Upper lobe of left lung (tissue), 6 donors: ENCODE measurements around the gene TAP1. TPM values are rescaled to one million over a fixed set of nuclear protein-coding genes. Genes with fewer than 3 reads are reported as not detected.

Source experiments
- ATAC-seq, 2 donors: fragments of 200-7000 bp; cut with Tn5 transposase; one replicate each; pipeline ENCODE4 v1.9.1; 2022; ENCODE audit warnings: mild to moderate bottlenecking in 2 of 2, moderate library complexity in 2 of 2; ENCODE audit not compliant: low FRiP score in 2 of 2
- DNase-seq, 2 donors: peaks; one replicate each; pipeline ENCODE4 v3.0.0-alpha.2; 2019 to 2020
- H3K27ac ChIP-seq, 4 donors: fragments of 200-600 bp; sonication (generic); one replicate each; pipeline ENCODE4 v1.5.1; 2016 to 2019
- H3K27me3 ChIP-seq, 4 donors: fragments of 200-600 bp; sonication (generic); one replicate each; pipeline ENCODE4 v1.5.1; 2017 to 2019
- H3K36me3 ChIP-seq, 4 donors: fragments of 200-600 bp; sonication (generic); one replicate each; pipeline ENCODE4 v1.5.1; 2016 to 2019
- H3K4me1 ChIP-seq, 4 donors: fragments of 200-600 bp; sonication (generic); one replicate each; pipeline ENCODE4 v1.5.1; 2018 to 2019
- H3K4me3 ChIP-seq, 4 donors: fragments of 200-600 bp; sonication (generic); one replicate each; pipeline ENCODE4 v1.5.1; 2017 to 2019; ENCODE audit warnings: mild to moderate bottlenecking in 2 of 4, moderate library complexity in 1 of 4
- H3K9me3 ChIP-seq, 4 donors: fragments of 200-600 bp; sonication (generic); one replicate each; pipeline ENCODE4 v1.5.1; 2018 to 2019
- CTCF ChIP-seq, 6 experiments: fragments of 450-650 bp in 4 of 6; fragments of 200-600 bp in 2 of 6; sonication (generic) in 2 of 6; IDR thresholded peaks; one replicate each; pipeline ENCODE4 v1.5.1; 2016 to 2019; ENCODE audit warnings: antibody characterized with exemption in 6 of 6
- EP300 ChIP-seq, 4 donors: sonication (generic); formaldehyde crosslinking; IDR thresholded peaks; one replicate each; pipeline ENCODE4 v1.5.1; 2017; ENCODE audit warnings: antibody characterized with exemption in 4 of 4, control low read depth in 2 of 4
- POLR2A ChIP-seq, 4 donors: fragments of 450-650 bp; IDR thresholded peaks; one replicate each; pipeline ENCODE4 v1.5.1; 2016 to 2017; ENCODE audit warnings: antibody characterized with exemption in 4 of 4, mild to moderate bottlenecking in 2 of 4
- POLR2AphosphoS5 ChIP-seq, 2 donors: sonication (generic); formaldehyde crosslinking; IDR thresholded peaks; one replicate each; pipeline ENCODE4 v1.5.1; 2017; ENCODE audit warnings: antibody characterized with exemption in 2 of 2
- WGBS, 2 donors: methylation state at CpG; one replicate each; pipeline ENCODE4 v1.1.5; 2017 to 2018; 5-methylcytosine and 5-hydroxymethylcytosine counted together
- total RNA-seq, 6 donors: library from RNA; depleted of rRNA in 4 of 6; stranded (reverse); fragments of >200 nt in 4 of 6; gene quantifications; one replicate each; pipeline versions ENCODE4 v1.1.0 to v1.2.1, GENCODE V29; 2016 to 2021
- donor health status: DM: no; HTN: no; CAD: no; lungs with moderate emphysema.
- donor health status: DM: no; HTN: yes; CAD: no; lungs with severe emphysema.

Gene TAP1
- total RNA-seq, 6 donors from 2014 or later = 56.9 to 87.0 (median 69.8) TPM

DNA sequence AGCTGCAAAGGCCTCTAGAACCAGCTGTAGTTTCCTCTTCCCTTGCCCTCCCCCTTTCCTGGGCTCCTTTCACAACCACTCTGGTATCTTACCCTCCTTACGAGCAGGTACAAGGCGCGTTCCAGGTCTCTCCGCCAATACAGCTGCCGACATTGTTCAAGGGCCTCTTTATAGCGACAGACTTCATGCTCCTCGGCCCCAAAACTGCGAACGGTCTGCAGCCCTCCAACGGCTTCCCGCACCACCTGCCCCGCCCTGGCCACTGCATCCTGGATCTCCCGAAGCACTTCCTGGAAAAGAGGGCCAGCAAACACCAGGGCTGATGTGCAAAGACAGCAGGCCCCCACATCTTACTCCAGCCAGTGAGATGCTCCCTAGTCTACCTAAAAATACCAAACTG lies 21.0 kb downstream of the TAP1 start:
- 76 to 80% methylated on average over 13 of the region's 13 CpGs for WGBS, 2 donors
- H3K36me3 ChIP-seq = peaks cover 12 to 78% (median 50%) of the 10 kb centered on the region in 4 donors

GRCh38 chr6:32830936-32831335 lies 22.6 kb downstream of the TAP1 start:
- H3K4me1 ChIP-seq = peaks cover 0 to 14% (median 2%) of the 10 kb centered on the region in 4 donors
- no peak for TF ChIP-seq POLR2AphosphoS5 (IDR thresholded peaks at IDR 0.05)
- no peak for TF ChIP-seq CTCF (IDR thresholded peaks at IDR 0.05)
- TF ChIP-seq POLR2A (IDR thresholded peaks at IDR 0.05) = no peak
- no peak for TF ChIP-seq EP300 (IDR thresholded peaks at IDR 0.05)
- H3K4me3 ChIP-seq = no peak overlapping the region
- H3K27ac ChIP-seq = no peak overlapping the region
- H3K9me3 ChIP-seq = no peaks in the 10 kb centered on the region
- peaks cover 12 to 73% (median 52%) of the 10 kb centered on the region in 4 donors for H3K36me3 ChIP-seq
- ATAC-seq (no peak), DNase-seq (no peak)
- no peaks in the 10 kb centered on the region for H3K27me3 ChIP-seq
- WGBS, 2 donors = 70 to 72% methylated on average over 5 of the region's 5 CpGs

More for the DNA sequence above, 21.0 kb downstream of the TAP1 start:
- TF ChIP-seq EP300 (IDR thresholded peaks at IDR 0.05) (no peak), CTCF (IDR thresholded peaks at IDR 0.05) (no peak), POLR2AphosphoS5 (IDR thresholded peaks at IDR 0.05) (no peak), POLR2A (IDR thresholded peaks at IDR 0.05) (no peak)
- no peak overlapping the region for H3K4me3 ChIP-seq
- no peaks in the 10 kb centered on the region for H3K9me3 ChIP-seq
- peaks cover 3 to 18% (median 7%) of the 10 kb centered on the region in 4 donors for H3K4me1 ChIP-seq
- H3K27ac ChIP-seq = no peak overlapping the region
- ATAC-seq (no peak), DNase-seq (peak in 1 of 2 donors; percentile 18)
- no peaks in the 10 kb centered on the region for H3K27me3 ChIP-seq

- Histone ChIP-seq H3K27ac (no peak overlapping the region), H3K27me3 (no peaks in the 10 kb centered on the region), H3K9me3 (no peaks in the 10 kb centered on the region), H3K4me1 (peaks cover 0 to 7% (median 3%) of the 10 kb centered on the region in 4 donors), H3K36me3 (peaks cover 12 to 66% (median 45%) of the 10 kb centered on the region in 4 donors), H3K4me3 (no peak overlapping the region)
- no peak for TF ChIP-seq POLR2A (IDR thresholded peaks at IDR 0.05)
- TF ChIP-seq EP300 (IDR thresholded peaks at IDR 0.05) = no peak
- no peak for TF ChIP-seq POLR2AphosphoS5 (IDR thresholded peaks at IDR 0.05)
- TF ChIP-seq CTCF (IDR thresholded peaks at IDR 0.05) = no peak
- ATAC-seq = peak in 1 of 2 donors; percentile 21
- 94% methylated on average over 5 of the region's 5 CpGs for WGBS, 2 donors
- DNase-seq = no peak
Observed at GRCh38 chr6:32830017-32830416, 23.5 kb downstream of the TAP1 start.

GRCh38 chr6:32829495-32829894 lies 24.0 kb downstream of the TAP1 start:
- Histone ChIP-seq H3K27me3 (no peaks in the 10 kb centered on the region), H3K27ac (no peak overlapping the region), H3K4me3 (no peak overlapping the region), H3K4me1 (peaks cover 0 to 7% (median 3%) of the 10 kb centered on the region in 4 donors), H3K9me3 (no peaks in the 10 kb centered on the region), H3K36me3 (peaks cover 12 to 61% (median 43%) of the 10 kb centered on the region in 4 donors)
- DNase-seq (peak in 1 of 2 donors; percentile 44), ATAC-seq (no peak)
- no peak for TF ChIP-seq POLR2AphosphoS5 (IDR thresholded peaks at IDR 0.05)
- no peak for TF ChIP-seq EP300 (IDR thresholded peaks at IDR 0.05)
- no peak for TF ChIP-seq POLR2A (IDR thresholded peaks at IDR 0.05)
- no peak for TF ChIP-seq CTCF (IDR thresholded peaks at IDR 0.05)
- 65 to 73% methylated on average over 7 of the region's 7 CpGs for WGBS, 2 donors

DNA sequence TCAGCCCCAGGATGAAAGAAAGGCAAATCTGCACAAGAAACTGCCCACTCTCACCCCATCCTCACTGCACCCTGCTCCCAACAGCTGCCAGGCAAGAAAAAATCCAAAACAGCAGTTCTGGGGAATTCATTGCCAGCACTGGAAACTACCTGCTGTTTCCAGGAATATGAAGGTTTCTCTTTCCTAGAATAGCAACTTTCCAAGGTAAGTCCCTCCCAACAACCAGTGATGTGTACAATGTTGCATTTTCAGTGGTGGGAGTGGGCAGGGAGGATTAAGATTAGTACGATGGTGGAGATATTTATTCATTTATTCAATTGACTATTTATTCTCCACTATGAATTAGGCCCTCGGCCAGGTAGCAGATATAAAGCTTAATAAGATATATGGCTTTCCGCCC lies 26.5 kb downstream of the TAP1 start:
- no peak overlapping the region for H3K4me3 ChIP-seq
- DNase-seq (no peak), ATAC-seq (no peak)
- H3K27me3 ChIP-seq = no peaks in the 10 kb centered on the region
- H3K4me1 ChIP-seq = peaks cover 0 to 7% (median 3%) of the 10 kb centered on the region in 4 donors
- H3K36me3 ChIP-seq = peaks cover 12 to 44% (median 36%) of the 10 kb centered on the region in 4 donors
- H3K27ac ChIP-seq = peak overlapping the region in 1 of 4 donors; percentile 10
- 76 to 83% methylated on average over 3 of the region's 3 CpGs for WGBS, 2 donors
- TF ChIP-seq EP300 (IDR thresholded peaks at IDR 0.05) (no peak), CTCF (IDR thresholded peaks at IDR 0.05) (no peak), POLR2A (IDR thresholded peaks at IDR 0.05) (no peak)
- H3K9me3 ChIP-seq = no peaks in the 10 kb centered on the region
